Gastroesophageal sphincter (tissue), 3 donors: ENCODE results near the gene DFFB.

ENCODE experiments used
- EP300 ChIP-seq: sonication (generic); formaldehyde crosslinking; IDR thresholded peaks from one replicate; pipeline ENCODE4 v1.6.1; 2017; ENCODE audit warnings: antibody characterized with exemption, mild to moderate bottlenecking
- TF ChIP-seq, protein P1 (sequence below), 4 experiments: fragments of 200-600 bp in 2 of 4; fragments of 450-650 bp in 2 of 4; sonication (generic) in 1 of 4; IDR thresholded peaks; one replicate each; pipeline ENCODE4 v1.5.1; 2017 to 2019; ENCODE audit warnings: antibody characterized with exemption in 4 of 4, mild to moderate bottlenecking in 2 of 4, moderate library complexity in 2 of 4

DNA sequence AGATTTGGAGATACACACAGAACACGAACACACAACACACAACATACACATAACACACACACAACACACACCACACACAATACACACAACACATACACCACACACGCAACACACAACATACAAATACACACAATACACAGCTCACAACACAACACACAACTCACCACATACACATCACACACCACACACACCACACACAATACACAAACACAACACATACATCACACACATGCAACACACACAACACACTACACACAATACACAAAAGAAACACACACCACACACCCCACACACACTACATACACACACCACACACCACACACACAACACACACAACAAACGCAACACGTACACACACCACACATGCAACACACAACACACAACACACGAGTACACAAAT is 71.8 kb downstream of the DFFB start:
- TF ChIP-seq EP300: no peak
- TF ChIP-seq, protein P1, sequence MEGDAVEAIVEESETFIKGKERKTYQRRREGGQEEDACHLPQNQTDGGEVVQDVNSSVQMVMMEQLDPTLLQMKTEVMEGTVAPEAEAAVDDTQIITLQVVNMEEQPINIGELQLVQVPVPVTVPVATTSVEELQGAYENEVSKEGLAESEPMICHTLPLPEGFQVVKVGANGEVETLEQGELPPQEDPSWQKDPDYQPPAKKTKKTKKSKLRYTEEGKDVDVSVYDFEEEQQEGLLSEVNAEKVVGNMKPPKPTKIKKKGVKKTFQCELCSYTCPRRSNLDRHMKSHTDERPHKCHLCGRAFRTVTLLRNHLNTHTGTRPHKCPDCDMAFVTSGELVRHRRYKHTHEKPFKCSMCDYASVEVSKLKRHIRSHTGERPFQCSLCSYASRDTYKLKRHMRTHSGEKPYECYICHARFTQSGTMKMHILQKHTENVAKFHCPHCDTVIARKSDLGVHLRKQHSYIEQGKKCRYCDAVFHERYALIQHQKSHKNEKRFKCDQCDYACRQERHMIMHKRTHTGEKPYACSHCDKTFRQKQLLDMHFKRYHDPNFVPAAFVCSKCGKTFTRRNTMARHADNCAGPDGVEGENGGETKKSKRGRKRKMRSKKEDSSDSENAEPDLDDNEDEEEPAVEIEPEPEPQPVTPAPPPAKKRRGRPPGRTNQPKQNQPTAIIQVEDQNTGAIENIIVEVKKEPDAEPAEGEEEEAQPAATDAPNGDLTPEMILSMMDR (IDR thresholded peaks at IDR 0.05): no peak
